Measurements from ENCODE around the gene DOCK3. TPM values are rescaled to one million over a fixed set of nuclear protein-coding genes. Genes with fewer than 3 reads are reported as not detected.

DOCK3 gene
- total and polyA plus RNA-seq, 2 donors from 2014 or later: 0.49 to 0.54 TPM

DNA sequence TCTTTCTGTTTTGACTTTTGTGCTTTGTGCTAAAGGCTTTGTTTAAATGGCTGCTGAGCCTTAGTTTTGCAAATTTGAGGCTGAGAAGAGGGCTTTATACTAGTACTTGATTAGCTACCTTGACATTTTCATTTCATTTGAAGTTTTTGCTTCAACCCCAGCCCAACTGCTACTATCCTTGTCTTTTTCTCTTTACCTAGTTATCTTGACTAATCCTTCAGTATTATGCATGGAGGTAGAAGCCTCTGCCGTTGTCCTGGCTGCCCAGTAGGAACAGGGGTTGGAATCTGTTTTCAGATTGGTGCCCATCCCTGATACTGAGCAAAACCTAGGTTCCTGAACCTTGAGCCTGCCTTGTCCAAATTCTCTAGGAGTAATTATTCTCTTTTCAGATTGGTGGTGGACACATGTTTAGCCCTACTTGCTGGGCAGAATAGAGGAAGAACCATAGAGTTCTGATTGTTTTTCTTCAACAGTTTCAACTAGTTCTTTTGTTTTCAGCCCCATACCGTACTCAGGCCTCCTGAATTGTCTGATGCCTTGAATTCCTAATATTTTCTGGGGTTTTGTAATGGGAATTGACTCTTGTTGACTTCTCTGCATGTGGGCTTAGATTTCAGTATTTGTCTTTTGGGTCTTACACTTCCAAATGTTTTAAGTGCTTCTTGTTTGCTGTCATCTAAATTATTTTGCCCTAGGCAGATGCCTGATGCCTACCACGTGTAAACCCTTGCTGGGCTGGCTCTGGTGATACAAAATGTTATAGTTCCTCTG, 143.2 kb downstream of the DOCK3 start:
- no peaks in the 10 kb centered on the region for H3K4me1 ChIP-seq (ENCODE audit: control insufficient read depth in 2 of 3, insufficient read depth in 2 of 3, low read depth in 1 of 3, low read length in 3 of 3)
- intact Hi-C loops (cut with DNase I): no loop called here
- no peak overlapping the region for H3K9ac ChIP-seq (ENCODE audit: low read length in 3 of 3)
- no peaks in the 10 kb centered on the region for H3K36me3 ChIP-seq (ENCODE audit: control insufficient read depth in 2 of 3, insufficient read depth in 3 of 3, low read length in 3 of 3)
- no peak overlapping the region for H3K4me3 ChIP-seq (ENCODE audit: low read length in 3 of 3)
- no peak overlapping the region for H3K27ac ChIP-seq (ENCODE audit: low read depth in 2 of 2, low read length in 2 of 2)
- TF ChIP-seq, protein P1, sequence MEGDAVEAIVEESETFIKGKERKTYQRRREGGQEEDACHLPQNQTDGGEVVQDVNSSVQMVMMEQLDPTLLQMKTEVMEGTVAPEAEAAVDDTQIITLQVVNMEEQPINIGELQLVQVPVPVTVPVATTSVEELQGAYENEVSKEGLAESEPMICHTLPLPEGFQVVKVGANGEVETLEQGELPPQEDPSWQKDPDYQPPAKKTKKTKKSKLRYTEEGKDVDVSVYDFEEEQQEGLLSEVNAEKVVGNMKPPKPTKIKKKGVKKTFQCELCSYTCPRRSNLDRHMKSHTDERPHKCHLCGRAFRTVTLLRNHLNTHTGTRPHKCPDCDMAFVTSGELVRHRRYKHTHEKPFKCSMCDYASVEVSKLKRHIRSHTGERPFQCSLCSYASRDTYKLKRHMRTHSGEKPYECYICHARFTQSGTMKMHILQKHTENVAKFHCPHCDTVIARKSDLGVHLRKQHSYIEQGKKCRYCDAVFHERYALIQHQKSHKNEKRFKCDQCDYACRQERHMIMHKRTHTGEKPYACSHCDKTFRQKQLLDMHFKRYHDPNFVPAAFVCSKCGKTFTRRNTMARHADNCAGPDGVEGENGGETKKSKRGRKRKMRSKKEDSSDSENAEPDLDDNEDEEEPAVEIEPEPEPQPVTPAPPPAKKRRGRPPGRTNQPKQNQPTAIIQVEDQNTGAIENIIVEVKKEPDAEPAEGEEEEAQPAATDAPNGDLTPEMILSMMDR (IDR thresholded peaks at IDR 0.05; ENCODE audit: borderline replicate concordance, extremely low read depth, insufficient read depth): no peak
- no peaks in the 10 kb centered on the region for H3K27me3 ChIP-seq (ENCODE audit: control insufficient read depth, insufficient read depth, low read length)
- H3K9me3 ChIP-seq (ENCODE audit: control insufficient read depth in 2 of 3, insufficient read depth in 1 of 3, low read length in 3 of 3): no peaks in the 10 kb centered on the region
- FAIRE-seq (no peak), DNase-seq (no peak)

DNA sequence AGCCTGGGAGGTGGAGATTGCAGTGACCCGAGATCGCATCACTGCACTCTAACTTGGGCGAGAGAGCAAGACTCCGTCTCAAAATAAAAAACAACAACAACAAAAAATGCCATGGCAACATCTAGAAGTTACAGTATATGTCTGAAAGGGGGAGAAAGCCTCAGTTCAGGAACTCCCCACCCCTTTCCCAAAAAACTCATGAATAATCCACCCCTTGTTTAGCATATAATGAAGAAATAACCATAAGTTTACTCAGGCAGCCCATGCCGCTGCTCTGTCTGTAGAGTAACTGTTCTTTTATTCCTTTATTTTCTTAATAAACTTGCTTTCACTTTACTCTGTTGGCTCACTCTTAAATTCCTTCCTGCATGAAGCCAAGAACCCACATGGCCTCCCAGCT, 145.2 kb downstream of the DOCK3 start:
- no peaks in the 10 kb centered on the region for H3K27me3 ChIP-seq (ENCODE audit: control insufficient read depth, insufficient read depth, low read length)
- intact Hi-C loops (cut with DNase I): no loop called here
- H3K4me1 ChIP-seq (ENCODE audit: control insufficient read depth in 2 of 3, insufficient read depth in 2 of 3, low read depth in 1 of 3, low read length in 3 of 3): no peaks in the 10 kb centered on the region
- TF ChIP-seq, protein P1 (IDR thresholded peaks at IDR 0.05; ENCODE audit: borderline replicate concordance, extremely low read depth, insufficient read depth): no peak
- no peak overlapping the region for H3K27ac ChIP-seq (ENCODE audit: low read depth in 2 of 2, low read length in 2 of 2)
- FAIRE-seq: no peak
- no peaks in the 10 kb centered on the region for H3K9me3 ChIP-seq (ENCODE audit: control insufficient read depth in 2 of 3, insufficient read depth in 1 of 3, low read length in 3 of 3)
- no peaks in the 10 kb centered on the region for H3K36me3 ChIP-seq (ENCODE audit: control insufficient read depth in 2 of 3, insufficient read depth in 3 of 3, low read length in 3 of 3)
- no peak overlapping the region for H3K4me3 ChIP-seq (ENCODE audit: low read length in 3 of 3)
- H3K9ac ChIP-seq (ENCODE audit: low read length in 3 of 3): no peak overlapping the region
- no peak for DNase-seq

DNA sequence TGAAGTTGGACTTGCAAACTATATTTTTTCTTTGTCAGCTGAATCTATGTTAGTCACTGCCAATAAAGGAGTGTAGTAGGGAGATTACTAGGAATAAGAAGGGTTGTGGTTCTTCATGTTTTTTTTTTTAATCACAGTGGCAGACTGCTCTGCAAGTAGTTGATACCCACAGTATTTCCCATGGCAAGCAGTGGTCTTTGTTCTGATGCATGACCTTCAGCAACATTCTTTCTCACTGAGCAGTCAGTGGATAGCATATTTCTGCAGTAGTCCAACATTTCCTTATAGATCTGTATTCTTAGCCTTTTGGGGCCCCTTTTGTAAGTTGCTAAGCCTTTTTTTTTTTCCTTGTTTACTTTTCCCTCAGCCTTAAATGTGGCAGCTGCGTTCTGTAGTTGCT, 151.1 kb downstream of the DOCK3 start:
- no peak overlapping the region for H3K9ac ChIP-seq (ENCODE audit: low read length in 3 of 3)
- intact Hi-C loops (cut with DNase I): no loop called here
- FAIRE-seq (no peak), DNase-seq (no peak)
- no peaks in the 10 kb centered on the region for H3K4me1 ChIP-seq (ENCODE audit: control insufficient read depth in 2 of 3, insufficient read depth in 2 of 3, low read depth in 1 of 3, low read length in 3 of 3)
- H3K27ac ChIP-seq (ENCODE audit: low read depth in 2 of 2, low read length in 2 of 2): no peak overlapping the region
- no peaks in the 10 kb centered on the region for H3K27me3 ChIP-seq (ENCODE audit: control insufficient read depth, insufficient read depth, low read length)
- H3K4me3 ChIP-seq (ENCODE audit: low read length in 3 of 3): no peak overlapping the region
- TF ChIP-seq, protein P1 (IDR thresholded peaks at IDR 0.05; ENCODE audit: borderline replicate concordance, extremely low read depth, insufficient read depth): no peak
- H3K36me3 ChIP-seq (ENCODE audit: control insufficient read depth in 2 of 3, insufficient read depth in 3 of 3, low read length in 3 of 3): no peaks in the 10 kb centered on the region
- H3K9me3 ChIP-seq (ENCODE audit: control insufficient read depth in 2 of 3, insufficient read depth in 1 of 3, low read length in 3 of 3): no peaks in the 10 kb centered on the region

All from kidney (tissue), 14 donors.